ENCODE results near the gene BLMH. TPM values are rescaled to one million over a fixed set of nuclear protein-coding genes. Genes with fewer than 3 reads are reported as not detected.
A peak's percentile ranks its signal among the peaks of the same experiment; 100 is the strongest.

The BLMH gene
- total and polyA plus RNA-seq, 4 experiments from 2014 or later, result 19.4 to 57.6 (median 45.4) TPM

DNA sequence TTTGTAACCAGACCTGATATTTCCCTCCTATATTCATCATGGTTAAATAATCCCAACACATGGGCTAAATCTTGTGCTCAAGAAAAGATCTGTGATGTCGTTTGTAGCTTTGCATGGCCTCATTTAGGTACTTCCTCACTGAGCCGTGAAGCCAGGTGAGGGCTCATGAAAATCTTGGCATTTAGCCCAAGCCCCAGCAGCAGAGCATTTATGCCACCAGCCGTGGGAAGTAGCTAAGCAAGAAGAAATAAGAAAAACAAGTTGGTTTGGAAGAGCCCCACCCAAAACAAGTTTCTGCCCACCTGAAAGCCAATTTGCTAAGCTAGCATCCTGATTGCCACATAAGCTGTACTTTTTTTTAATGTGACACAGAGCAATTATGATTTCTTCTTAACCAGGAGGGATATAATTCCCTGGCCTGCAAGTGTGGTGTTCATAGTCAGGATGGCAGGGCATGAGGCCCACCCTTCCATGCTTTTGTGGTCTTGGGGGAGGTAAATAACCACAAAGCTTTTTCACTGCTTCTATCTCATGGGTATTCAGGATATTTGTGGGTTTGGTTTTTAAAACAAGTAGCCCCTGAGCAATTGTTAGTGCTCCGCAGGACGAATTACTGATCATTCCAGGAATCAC is 31.6 kb upstream of the BLMH start:
- peaks cover 36 to 54% (median 41%) of the 10 kb centered on the region in 4 donors for H3K4me1 Mint-ChIP-seq
- peaks cover 48% of the 10 kb centered on the region for H3K4me1 ChIP-seq (ENCODE audit: insufficient read depth, low read length)
- no peaks in the 10 kb centered on the region for H3K36me3 ChIP-seq (ENCODE audit: insufficient read depth, low read length)
- peak overlapping the region; percentile 9 to 14 for H3K4me3 ChIP-seq (ENCODE audit: low read length in 2 of 2)
- peak overlapping the region; percentile 45 for H3K27ac ChIP-seq (ENCODE audit: low read depth, low read length)
- H3K36me3 Mint-ChIP-seq, result peaks cover 0 to 3% of the 10 kb centered on the region in 2 donors
- ChIA-PET CTCF (ENCODE audit: partially characterized antibody) (interaction anchor here (1.0 to 4.5 kb wide), 11 partner anchors 8 to 219 kb away, joined by 3 to 103 read pairs (median 5); partner anchors contain the start of genes BLMH and TMIGD1), POLR2A (ENCODE audit: partially characterized antibody) (interaction anchor here (0.9 to 4.5 kb wide), 15 partner anchors 8 to 1165 kb away, joined by 3 to 136 read pairs (median 5); partner anchors contain the start of genes BLMH, CPD, GOSR1 and TMIGD1)
- peak overlapping the region; percentile 62 to 80 (median 70) for H3K4me3 Mint-ChIP-seq
- H3K27me3 Mint-ChIP-seq, result no peaks in the 10 kb centered on the region
- no peaks in the 10 kb centered on the region for H3K27me3 ChIP-seq (ENCODE audit: insufficient read depth, low read length)
- peak overlapping the region; percentile 82 to 96 (median 93) for H3K27ac Mint-ChIP-seq
- H3K9me3 ChIP-seq (ENCODE audit: control insufficient read depth in 1 of 2, low read length in 2 of 2), result no peaks in the 10 kb centered on the region
- H3K9me3 Mint-ChIP-seq, result no peaks in the 10 kb centered on the region
- peak; percentile 81 to 87 (median 84) for DNase-seq
- intact Hi-C loops (cut with micrococcal nuclease), result loop anchor here (1.0 kb wide), 3 partner anchors 9 to 32 kb away; partner anchors contain the start of gene BLMH

GRCh38 chr17:30321314-30321713 is 29.6 kb upstream of the BLMH start:
- H3K27me3 Mint-ChIP-seq, result no peaks in the 10 kb centered on the region
- Histone ChIP-seq H3K9me3 (ENCODE audit: control insufficient read depth in 1 of 2, low read length in 2 of 2) (no peaks in the 10 kb centered on the region), H3K27me3 (ENCODE audit: insufficient read depth, low read length) (no peaks in the 10 kb centered on the region), H3K4me3 (ENCODE audit: low read length in 2 of 2) (no peak overlapping the region), H3K27ac (ENCODE audit: low read depth, low read length) (no peak overlapping the region), H3K4me1 (ENCODE audit: insufficient read depth, low read length) (peaks cover 48% of the 10 kb centered on the region), H3K36me3 (ENCODE audit: insufficient read depth, low read length) (no peaks in the 10 kb centered on the region)
- no peaks in the 10 kb centered on the region for H3K9me3 Mint-ChIP-seq
- POLR2A ChIA-PET (ENCODE audit: partially characterized antibody), result interaction anchor here (3.9 to 4.5 kb wide), 2 partner anchors 13 to 29 kb away, joined by 77 to 136 read pairs; partner anchors contain the start of genes BLMH and TMIGD1
- peaks cover 35 to 48% (median 37%) of the 10 kb centered on the region in 4 donors for H3K4me1 Mint-ChIP-seq
- intact Hi-C loops (cut with micrococcal nuclease), result no loop called here
- H3K36me3 Mint-ChIP-seq, result peaks cover 0 to 3% of the 10 kb centered on the region in 2 donors
- CTCF ChIA-PET (ENCODE audit: partially characterized antibody), result interaction anchor here (4.5 kb wide), 1 partner anchor 14 kb away, joined by 103 read pairs; the partner anchor contains the start of gene TMIGD1
- H3K4me3 Mint-ChIP-seq, result peak overlapping the region in 1 of 8 donors; percentile 36
- DNase-seq, result no peak
- peak overlapping the region in 4 of 7 donors; percentile 18 to 62 (median 33) for H3K27ac Mint-ChIP-seq

DNA sequence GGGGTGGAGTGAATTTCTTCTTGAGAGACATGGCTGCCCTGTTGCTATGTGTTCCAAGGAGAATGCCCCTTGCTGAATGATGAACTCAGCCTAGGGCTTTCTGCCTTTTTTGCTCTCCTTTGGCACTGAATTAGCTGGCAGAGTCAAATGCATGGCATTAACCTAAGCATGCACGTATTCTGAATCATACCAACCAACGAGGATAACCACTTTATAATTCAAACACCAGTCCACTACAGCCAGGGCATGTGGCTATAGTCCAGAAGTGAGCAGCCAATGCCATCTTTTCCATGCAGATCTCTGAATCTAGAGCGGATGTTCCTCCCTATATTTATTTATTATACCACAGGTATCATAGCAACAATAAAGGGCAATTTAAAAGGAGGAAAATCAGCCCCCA is 26.4 kb upstream of the BLMH start:
- DNase-seq, result no peak
- no peaks in the 10 kb centered on the region for H3K27me3 ChIP-seq (ENCODE audit: insufficient read depth, low read length)
- no peaks in the 10 kb centered on the region for H3K36me3 ChIP-seq (ENCODE audit: insufficient read depth, low read length)
- peaks cover 18% of the 10 kb centered on the region for H3K4me1 ChIP-seq (ENCODE audit: insufficient read depth, low read length)
- ChIA-PET CTCF (ENCODE audit: partially characterized antibody) (interaction anchor here (0.9 to 3.1 kb wide), 4 partner anchors 10 to 214 kb away, joined by 3 to 14 read pairs (median 4); no protein-coding TSS in a partner anchor), POLR2A (ENCODE audit: partially characterized antibody) (no interaction called here)
- no peaks in the 10 kb centered on the region for H3K27me3 Mint-ChIP-seq
- no peaks in the 10 kb centered on the region for H3K9me3 Mint-ChIP-seq
- no peak overlapping the region for H3K27ac ChIP-seq (ENCODE audit: low read depth, low read length)
- H3K4me1 Mint-ChIP-seq, result peaks cover 10 to 17% (median 14%) of the 10 kb centered on the region in 4 donors
- peak overlapping the region in 2 of 7 donors; percentile 42 to 84 for H3K27ac Mint-ChIP-seq
- H3K9me3 ChIP-seq (ENCODE audit: control insufficient read depth in 1 of 2, low read length in 2 of 2), result no peaks in the 10 kb centered on the region
- H3K36me3 Mint-ChIP-seq, result peaks cover 0 to 2% of the 10 kb centered on the region in 2 donors
- no peak overlapping the region for H3K4me3 Mint-ChIP-seq
- intact Hi-C loops (cut with micrococcal nuclease), result no loop called here
- no peak overlapping the region for H3K4me3 ChIP-seq (ENCODE audit: low read length in 2 of 2)

- Histone ChIP-seq H3K36me3 (ENCODE audit: insufficient read depth, low read length) (no peaks in the 10 kb centered on the region), H3K27me3 (ENCODE audit: insufficient read depth, low read length) (no peaks in the 10 kb centered on the region), H3K4me1 (ENCODE audit: insufficient read depth, low read length) (peaks cover 10% of the 10 kb centered on the region), H3K27ac (ENCODE audit: low read depth, low read length) (no peak overlapping the region), H3K9me3 (ENCODE audit: control insufficient read depth in 1 of 2, low read length in 2 of 2) (no peaks in the 10 kb centered on the region), H3K4me3 (ENCODE audit: low read length in 2 of 2) (no peak overlapping the region)
- Mint-ChIP-seq H3K9me3 (no peaks in the 10 kb centered on the region), H3K27ac (no peak overlapping the region), H3K4me1 (peaks cover 4 to 12% (median 8%) of the 10 kb centered on the region in 4 donors), H3K4me3 (no peak overlapping the region), H3K36me3 (no peaks in the 10 kb centered on the region), H3K27me3 (no peaks in the 10 kb centered on the region)
- POLR2A ChIA-PET (ENCODE audit: partially characterized antibody), result interaction anchor here (0.8 kb wide), 1 partner anchor 26 kb away, joined by 3 read pairs; the partner anchor contains the start of gene BLMH
- DNase-seq, result no peak
- intact Hi-C loops (cut with micrococcal nuclease), result no loop called here
- CTCF ChIA-PET (ENCODE audit: partially characterized antibody), result interaction anchor here (0.7 to 4.9 kb wide), 3 partner anchors 16 to 380 kb away, joined by 3 to 36 read pairs (median 3); partner anchors contain the start of gene TMIGD1
These were observed 25.0 kb upstream of the BLMH start for GRCh38 chr17:30316736-30317135.

- no peak overlapping the region for H3K4me3 Mint-ChIP-seq
- no peaks in the 10 kb centered on the region for H3K27me3 Mint-ChIP-seq
- H3K9me3 ChIP-seq (ENCODE audit: control insufficient read depth in 1 of 2, low read length in 2 of 2), result no peaks in the 10 kb centered on the region
- DNase-seq, result no peak
- H3K36me3 Mint-ChIP-seq, result no peaks in the 10 kb centered on the region
- no peak overlapping the region for H3K4me3 ChIP-seq (ENCODE audit: low read length in 2 of 2)
- POLR2A ChIA-PET (ENCODE audit: partially characterized antibody), result interaction anchor here (0.6 to 1.7 kb wide), 3 partner anchors 8 to 122 kb away, joined by 3 to 6 read pairs (median 4); partner anchors contain the start of gene BLMH
- H3K27ac Mint-ChIP-seq, result no peak overlapping the region
- no peak overlapping the region for H3K27ac ChIP-seq (ENCODE audit: low read depth, low read length)
- no peaks in the 10 kb centered on the region for H3K36me3 ChIP-seq (ENCODE audit: insufficient read depth, low read length)
- peaks cover 4 to 9% (median 6%) of the 10 kb centered on the region in 4 donors for H3K4me1 Mint-ChIP-seq
- H3K27me3 ChIP-seq (ENCODE audit: insufficient read depth, low read length), result no peaks in the 10 kb centered on the region
- CTCF ChIA-PET (ENCODE audit: partially characterized antibody), result interaction anchor here (1.5 to 4.9 kb wide), 3 partner anchors 9 to 25 kb away, joined by 3 to 36 read pairs (median 5); partner anchors contain the start of gene TMIGD1
- H3K4me1 ChIP-seq (ENCODE audit: insufficient read depth, low read length), result no peaks in the 10 kb centered on the region
- intact Hi-C loops (cut with micrococcal nuclease), result no loop called here
- no peaks in the 10 kb centered on the region for H3K9me3 Mint-ChIP-seq
These were observed 23.4 kb upstream of the BLMH start for GRCh38 chr17:30315106-30315505.

- Mint-ChIP-seq H3K4me1 (peaks cover 2 to 9% (median 4%) of the 10 kb centered on the region in 4 donors), H3K27ac (no peak overlapping the region), H3K4me3 (no peak overlapping the region), H3K36me3 (no peaks in the 10 kb centered on the region), H3K27me3 (no peaks in the 10 kb centered on the region), H3K9me3 (no peaks in the 10 kb centered on the region)
- no peaks in the 10 kb centered on the region for H3K9me3 ChIP-seq (ENCODE audit: control insufficient read depth in 1 of 2, low read length in 2 of 2)
- H3K4me3 ChIP-seq (ENCODE audit: low read length in 2 of 2), result no peak overlapping the region
- POLR2A ChIA-PET (ENCODE audit: partially characterized antibody), result interaction anchor here (1.7 kb wide), 1 partner anchor 23 kb away, joined by 6 read pairs; the partner anchor contains the start of gene BLMH
- H3K27ac ChIP-seq (ENCODE audit: low read depth, low read length), result no peak overlapping the region
- H3K27me3 ChIP-seq (ENCODE audit: insufficient read depth, low read length), result no peaks in the 10 kb centered on the region
- no peaks in the 10 kb centered on the region for H3K4me1 ChIP-seq (ENCODE audit: insufficient read depth, low read length)
- no peak for DNase-seq
- no peaks in the 10 kb centered on the region for H3K36me3 ChIP-seq (ENCODE audit: insufficient read depth, low read length)
- CTCF ChIA-PET (ENCODE audit: partially characterized antibody), result interaction anchor here (1.4 to 4.9 kb wide), 3 partner anchors 9 to 21 kb away, joined by 3 to 36 read pairs (median 5); partner anchors contain the start of gene TMIGD1
- intact Hi-C loops (cut with micrococcal nuclease), result no loop called here
These were observed 22.7 kb upstream of the BLMH start for GRCh38 chr17:30314474-30314873.

DNA sequence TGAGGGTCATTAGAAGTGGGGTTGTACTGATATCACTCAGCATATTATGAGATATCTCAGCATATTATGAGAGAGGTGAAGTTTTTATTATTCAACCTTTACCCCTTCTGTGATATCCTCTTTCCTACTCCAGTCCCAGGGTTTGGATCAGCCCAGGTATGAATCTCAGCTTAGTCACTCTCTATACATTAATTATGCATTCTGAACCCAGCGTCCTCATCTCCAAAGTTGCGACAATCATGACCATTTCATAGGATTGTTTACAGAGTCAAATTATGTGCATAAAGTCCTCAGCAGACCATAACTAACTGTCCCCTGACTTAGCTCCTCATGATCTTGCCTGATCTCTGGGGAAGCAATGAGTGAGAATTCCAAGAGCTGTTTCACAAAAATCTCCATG is 20.5 kb upstream of the BLMH start:
- H3K4me1 ChIP-seq (ENCODE audit: insufficient read depth, low read length), result no peaks in the 10 kb centered on the region
- no peak overlapping the region for H3K4me3 ChIP-seq (ENCODE audit: low read length in 2 of 2)
- H3K4me3 Mint-ChIP-seq, result no peak overlapping the region
- intact Hi-C loops (cut with micrococcal nuclease), result no loop called here
- H3K36me3 Mint-ChIP-seq, result no peaks in the 10 kb centered on the region
- no peak overlapping the region for H3K27ac ChIP-seq (ENCODE audit: low read depth, low read length)
- H3K27ac Mint-ChIP-seq, result no peak overlapping the region
- ChIA-PET CTCF (ENCODE audit: partially characterized antibody) (interaction anchor here (0.8 to 4.9 kb wide), 2 partner anchors 15 to 23 kb away, joined by 3 to 36 read pairs; partner anchors contain the start of gene TMIGD1), POLR2A (ENCODE audit: partially characterized antibody) (interaction anchor here (0.7 kb wide), 1 partner anchor 26 kb away, joined by 3 read pairs; no protein-coding TSS in a partner anchor)
- H3K9me3 Mint-ChIP-seq, result no peaks in the 10 kb centered on the region
- no peaks in the 10 kb centered on the region for H3K36me3 ChIP-seq (ENCODE audit: insufficient read depth, low read length)
- peaks cover 0 to 7% (median 3%) of the 10 kb centered on the region in 4 donors for H3K4me1 Mint-ChIP-seq
- no peaks in the 10 kb centered on the region for H3K9me3 ChIP-seq (ENCODE audit: control insufficient read depth in 1 of 2, low read length in 2 of 2)
- no peaks in the 10 kb centered on the region for H3K27me3 Mint-ChIP-seq
- DNase-seq, result no peak
- H3K27me3 ChIP-seq (ENCODE audit: insufficient read depth, low read length), result no peaks in the 10 kb centered on the region

Data from CD4-positive, alpha-beta memory T cell (primary cell).